ACHN (cell line): Measurements from ENCODE around the gene LTC4S.
"Not testable (repeated sequence)": the region's sequence is repeated elsewhere in the genome, so short reads cannot be mapped to it uniquely, and the experiment has no call there.

Experiments
- DNase-seq: peaks from one replicate; pipeline ENCODE4 v3.0.0-alpha.2; 2015
- in situ Hi-C: cut with HindIII; loops from 2 replicates; pipeline ENCODE4 v1.10.0; 2017; ENCODE audit warnings: low sequenced_read_pairs, low pct_ligation_motif_present, low pct_unique_long_range_greater_than_20kb

Gene LTC4S

GRCh38 chr5:179768326-179769085 is 25.3 kb upstream of the LTC4S start:
- in situ Hi-C loops: no loop called here
- no peak for DNase-seq

DNA sequence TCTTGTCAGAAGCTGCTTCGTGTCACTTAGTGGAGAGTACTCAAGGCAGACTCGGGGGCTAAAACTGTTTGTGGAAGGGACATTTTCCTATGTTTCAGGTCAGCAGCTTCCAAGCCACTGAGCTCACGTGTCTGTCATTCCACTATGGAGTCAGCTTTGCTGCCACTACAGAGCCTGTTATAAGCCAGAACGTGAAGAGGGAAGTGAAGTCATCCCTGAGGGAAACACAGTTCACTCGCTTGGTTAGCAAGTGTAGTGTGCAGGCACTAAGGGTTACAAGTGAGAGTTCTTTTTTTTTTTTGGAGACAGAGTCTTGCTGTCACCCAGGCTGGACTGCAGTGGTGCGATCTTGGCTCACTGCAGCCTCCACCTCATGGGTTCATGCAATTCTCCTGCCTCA is 24.5 kb upstream of the LTC4S start:
- in situ Hi-C loops: no loop called here
- DNase-seq: no peak

DNA sequence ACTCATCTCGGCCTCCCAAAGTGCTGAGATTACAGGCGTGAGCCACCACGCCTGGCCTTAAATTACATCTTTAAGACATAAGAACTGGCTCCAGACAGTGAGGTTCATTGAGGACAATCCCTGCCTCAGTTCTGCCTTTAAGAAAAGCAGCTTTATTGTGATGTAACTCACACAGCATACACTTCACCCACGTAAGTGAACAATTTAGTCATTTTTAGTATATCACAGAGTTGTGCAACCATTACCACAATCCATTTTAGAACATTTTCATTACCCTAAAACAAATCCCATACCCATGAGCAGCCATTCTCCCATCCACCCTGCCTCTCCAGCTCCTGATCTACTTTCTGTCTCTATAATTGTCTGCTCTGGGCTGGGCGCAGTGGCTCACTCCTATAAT is 24.0 kb upstream of the LTC4S start:
- in situ Hi-C loops: no loop called here

DNA sequence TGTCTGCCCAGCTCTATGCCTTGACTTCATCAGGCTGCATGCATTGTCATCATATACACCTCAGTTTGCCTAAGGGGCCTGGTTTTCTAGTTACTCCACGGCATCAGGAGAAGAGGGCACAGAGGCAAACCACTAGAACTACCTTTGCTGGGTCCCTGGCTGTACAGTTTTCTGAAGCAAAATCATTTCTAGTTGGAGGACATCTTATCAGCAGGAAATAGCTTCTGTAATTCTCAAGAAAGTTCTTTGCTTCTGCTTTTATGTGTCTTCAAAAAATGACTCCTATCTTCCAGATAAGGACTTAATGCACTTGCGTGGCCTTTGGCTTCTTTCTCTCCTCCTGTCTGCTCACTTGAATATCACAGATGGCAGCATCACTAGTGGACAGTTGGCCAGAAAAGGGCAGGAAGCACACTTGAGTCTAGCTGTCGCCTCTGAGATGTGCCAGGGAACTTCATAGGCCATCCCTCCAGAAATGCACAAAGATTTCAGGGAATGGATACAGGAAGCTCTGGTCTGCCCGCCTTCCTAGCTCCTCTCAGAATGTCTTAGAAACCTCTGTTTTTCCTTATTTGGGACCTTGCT is 22.4 kb upstream of the LTC4S start:
- in situ Hi-C loops: no loop called here
- DNase-seq: no peak

More for the DNA sequence above, 24.0 kb upstream of the LTC4S start:
- no peak for DNase-seq

GRCh38 chr5:179772351-179772750 is 21.4 kb upstream of the LTC4S start:
- in situ Hi-C loops: no loop called here
- DNase-seq: no peak

GRCh38 chr5:179773686-179774040 is 20.1 kb upstream of the LTC4S start:
- no peak for DNase-seq
- in situ Hi-C loops: no loop called here

- in situ Hi-C loops: no loop called here
- DNase-seq: no peak
These were observed 19.3 kb upstream of the LTC4S start for GRCh38 chr5:179774442-179774841.

- no peak for DNase-seq
- in situ Hi-C loops: no loop called here
These were observed 17.3 kb upstream of the LTC4S start for GRCh38 chr5:179776411-179776938.

DNA sequence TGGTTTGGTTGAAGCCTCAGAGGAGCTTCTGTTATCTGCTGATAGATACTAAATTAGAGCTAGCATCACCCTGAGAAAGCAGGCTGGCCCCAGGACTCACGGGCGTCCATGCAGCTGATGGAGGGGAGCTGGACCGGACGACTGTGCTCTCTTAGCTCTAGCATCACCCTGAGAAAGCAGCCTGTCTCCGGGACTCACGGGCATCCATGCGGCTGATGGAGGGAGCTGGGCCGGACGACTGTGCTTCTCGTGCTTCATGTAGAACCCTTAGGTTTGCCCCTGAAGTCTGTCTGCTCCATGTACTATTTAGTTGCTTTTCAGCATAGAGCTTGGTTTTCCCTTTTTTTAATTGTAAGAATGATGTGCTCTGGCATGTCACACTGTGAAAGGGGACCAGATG is 16.3 kb upstream of the LTC4S start:
- no peak for DNase-seq
- in situ Hi-C loops: no loop called here

- DNase-seq: no peak
- in situ Hi-C loops: no loop called here
These were observed 15.9 kb upstream of the LTC4S start for GRCh38 chr5:179777909-179778308.

DNA sequence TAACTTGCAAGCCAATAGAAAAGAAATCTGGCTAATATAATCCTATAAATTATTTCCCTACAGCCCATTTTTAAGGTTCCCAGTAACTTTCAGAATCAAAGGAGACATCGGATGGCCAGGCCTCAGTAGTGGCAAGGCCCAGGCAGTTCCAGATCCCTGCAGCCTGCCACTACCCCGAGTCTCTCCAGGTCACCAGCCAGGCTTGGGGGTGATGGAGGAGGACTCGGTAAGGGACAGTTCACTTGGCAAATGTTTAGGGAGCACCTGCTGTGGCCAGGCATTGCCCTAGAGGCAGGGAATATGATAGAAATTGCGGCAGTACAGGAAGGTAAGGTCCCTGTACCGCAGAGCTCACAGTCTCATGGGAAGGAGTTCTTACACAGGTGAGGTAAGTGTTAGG is 15.2 kb upstream of the LTC4S start:
- no peak for DNase-seq
- in situ Hi-C loops: no loop called here

DNA sequence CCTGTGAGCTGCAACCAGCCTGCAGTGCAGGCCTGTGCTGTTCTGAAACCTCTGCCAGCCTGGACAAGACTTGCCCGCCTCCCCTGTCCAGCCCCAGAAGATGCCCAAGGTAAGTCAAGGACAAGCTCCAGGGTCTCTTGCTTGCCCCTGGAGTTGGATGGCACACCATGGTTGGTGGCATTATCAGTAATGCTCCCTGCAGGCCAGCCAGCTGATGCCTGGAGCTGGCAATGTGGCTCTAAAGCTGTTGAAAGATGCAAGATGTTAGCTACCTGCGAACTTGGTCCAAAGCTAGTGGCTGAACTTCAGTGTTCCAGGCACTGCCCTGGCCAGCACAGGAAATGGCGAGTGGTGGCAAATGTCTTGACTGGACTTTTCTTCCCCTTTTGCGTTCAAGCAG is 14.0 kb upstream of the LTC4S start:
- in situ Hi-C loops: no loop called here
- no peak for DNase-seq

GRCh38 chr5:179780362-179780761 is 13.4 kb upstream of the LTC4S start:
- no peak for DNase-seq
- in situ Hi-C loops: no loop called here

- DNase-seq: no peak
- in situ Hi-C loops: no loop called here
These were observed 11.9 kb upstream of the LTC4S start for GRCh38 chr5:179781846-179782245.

DNA sequence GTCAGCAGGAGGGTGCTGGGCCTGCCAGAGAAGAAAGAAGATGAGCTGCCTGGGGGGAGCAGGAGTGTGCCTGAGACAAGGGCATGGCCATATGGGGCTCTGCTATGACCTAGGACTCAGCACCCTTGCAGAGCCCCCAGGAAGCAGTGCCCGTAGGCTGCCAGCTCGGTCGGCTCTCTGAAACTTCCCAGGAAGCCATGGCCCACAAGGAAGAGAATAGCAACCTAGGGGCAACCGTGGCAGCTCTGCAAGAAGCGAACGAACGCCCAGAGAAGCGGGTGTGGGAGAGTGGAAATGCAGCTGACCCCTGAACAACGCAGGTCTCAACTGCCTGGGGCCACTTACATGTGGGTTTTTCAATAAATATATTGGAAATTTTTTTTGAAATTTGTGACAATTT is 10.7 kb upstream of the LTC4S start:
- DNase-seq: no peak
- in situ Hi-C loops: no loop called here

- DNase-seq: no peak
- in situ Hi-C loops: no loop called here
These were observed 6.9 kb upstream of the LTC4S start for GRCh38 chr5:179786861-179787260.

DNA sequence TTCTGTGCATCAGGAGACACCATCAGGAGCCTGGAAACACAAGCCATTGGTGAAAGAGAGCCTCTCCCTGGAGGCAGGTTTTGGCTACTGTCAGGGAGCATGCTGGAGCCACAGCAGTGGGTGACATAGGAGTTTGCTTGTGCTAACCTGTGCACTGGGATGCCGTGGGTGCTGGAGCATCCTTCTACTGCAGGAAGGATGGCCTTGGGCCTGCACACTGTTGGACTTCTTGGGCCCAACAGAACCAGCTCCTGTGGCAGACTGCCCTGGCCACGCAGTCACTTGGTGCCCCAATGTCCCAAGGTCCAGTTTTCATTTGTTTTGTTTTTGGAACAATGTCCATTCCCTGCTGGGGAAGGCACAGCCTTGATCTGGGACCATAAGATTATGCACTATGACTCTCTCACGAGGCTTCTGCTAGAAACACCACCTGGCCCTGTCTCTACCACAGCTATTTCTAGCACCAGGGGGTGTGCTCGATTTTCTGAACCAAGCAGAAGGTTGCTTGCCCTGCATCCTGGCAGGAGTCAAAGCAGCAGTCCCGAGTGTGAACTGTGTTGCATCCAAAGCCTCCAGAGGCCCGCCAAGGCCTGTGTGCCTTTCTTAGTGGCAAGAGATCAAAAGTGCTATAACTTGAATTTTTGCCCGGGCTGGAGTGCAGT is 5.5 kb upstream of the LTC4S start:
- in situ Hi-C loops: no loop called here
- no peak for DNase-seq

DNA sequence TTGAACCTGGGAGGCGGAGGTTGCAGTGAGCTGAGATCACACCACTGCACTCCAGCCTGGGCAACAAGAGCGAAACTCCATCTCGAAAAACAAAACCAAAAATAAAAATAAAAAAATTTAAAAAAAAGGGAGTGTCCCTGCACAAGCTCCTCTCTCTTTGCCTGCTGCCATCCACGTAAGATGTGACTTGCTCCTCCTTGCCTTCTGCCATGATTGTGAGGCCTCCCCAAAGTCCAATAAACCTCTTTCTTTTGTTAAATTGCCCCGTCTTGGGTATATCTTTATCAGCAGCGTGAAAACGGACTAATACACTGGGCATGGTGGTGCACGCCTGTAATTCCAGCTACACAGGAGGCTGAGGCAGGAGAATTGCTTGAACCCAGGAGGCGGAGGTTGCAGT is 4.5 kb upstream of the LTC4S start:
- DNase-seq, in situ Hi-C loops: not testable (repeated sequence)

GRCh38 chr5:179791881-179792611 is 1.7 kb upstream of the LTC4S start:
- no peak for DNase-seq
- in situ Hi-C loops: no loop called here
